Hepatocyte (in vitro differentiated cells): ENCODE data around the gene TMEM63B.

Source experiments
- EZH2 ChIP-seq: fragments of 200-600 bp; sonication (generic); IDR thresholded peaks from 2 replicates; pipeline ENCODE4 v1.6.1; 2016; ENCODE audit warnings: antibody characterized with exemption, mild to moderate bottlenecking, borderline replicate concordance
- TF ChIP-seq, protein P1 (sequence below): fragments of 200-600 bp; sonication (generic); IDR thresholded peaks from 2 replicates; pipeline ENCODE4 v1.5.1; 2016; ENCODE audit warnings: antibody characterized with exemption, mild to moderate bottlenecking; ENCODE audit not compliant: poor library complexity

DNA sequence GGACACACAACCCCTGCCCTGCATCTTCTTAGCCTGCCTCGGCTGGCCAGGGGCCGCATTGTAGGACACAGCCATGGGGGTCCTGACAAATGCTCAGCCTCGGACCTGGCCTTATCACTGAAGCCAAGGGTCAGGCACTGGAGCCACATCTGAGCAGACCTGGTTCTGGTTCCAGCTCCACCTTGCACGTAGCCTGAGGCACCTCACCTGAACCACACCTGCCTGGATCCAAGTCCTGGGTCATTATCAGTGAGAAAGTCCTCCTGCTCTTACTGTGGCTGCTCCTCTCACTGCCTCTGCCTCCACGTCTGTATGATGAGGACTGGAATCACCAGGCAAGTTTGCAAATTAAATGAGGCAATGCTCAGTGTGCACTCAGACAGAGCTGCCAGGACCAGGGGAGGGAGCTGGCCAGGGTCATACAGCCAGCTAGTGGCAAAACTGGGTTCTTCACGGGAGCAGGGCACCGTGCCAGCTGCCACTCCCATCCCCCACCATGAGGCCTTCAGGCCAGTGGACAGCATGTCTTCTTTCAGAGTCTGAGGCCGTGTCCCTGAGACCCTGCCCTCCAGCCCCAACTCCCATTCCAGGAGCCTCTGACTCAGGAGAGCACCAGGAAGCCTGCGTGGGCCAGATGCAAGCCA is 40.3 kb upstream of the TMEM63B start:
- TF ChIP-seq, protein P1, sequence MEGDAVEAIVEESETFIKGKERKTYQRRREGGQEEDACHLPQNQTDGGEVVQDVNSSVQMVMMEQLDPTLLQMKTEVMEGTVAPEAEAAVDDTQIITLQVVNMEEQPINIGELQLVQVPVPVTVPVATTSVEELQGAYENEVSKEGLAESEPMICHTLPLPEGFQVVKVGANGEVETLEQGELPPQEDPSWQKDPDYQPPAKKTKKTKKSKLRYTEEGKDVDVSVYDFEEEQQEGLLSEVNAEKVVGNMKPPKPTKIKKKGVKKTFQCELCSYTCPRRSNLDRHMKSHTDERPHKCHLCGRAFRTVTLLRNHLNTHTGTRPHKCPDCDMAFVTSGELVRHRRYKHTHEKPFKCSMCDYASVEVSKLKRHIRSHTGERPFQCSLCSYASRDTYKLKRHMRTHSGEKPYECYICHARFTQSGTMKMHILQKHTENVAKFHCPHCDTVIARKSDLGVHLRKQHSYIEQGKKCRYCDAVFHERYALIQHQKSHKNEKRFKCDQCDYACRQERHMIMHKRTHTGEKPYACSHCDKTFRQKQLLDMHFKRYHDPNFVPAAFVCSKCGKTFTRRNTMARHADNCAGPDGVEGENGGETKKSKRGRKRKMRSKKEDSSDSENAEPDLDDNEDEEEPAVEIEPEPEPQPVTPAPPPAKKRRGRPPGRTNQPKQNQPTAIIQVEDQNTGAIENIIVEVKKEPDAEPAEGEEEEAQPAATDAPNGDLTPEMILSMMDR = no peak
- TF ChIP-seq EZH2 = no peak
